Kidney epithelial cell (primary cell): ENCODE measurements around the gene ZNF565. TPM values are rescaled to one million over a fixed set of nuclear protein-coding genes. Genes with fewer than 3 reads are reported as not detected.

Experiments used
- total RNA-seq: library from RNA; depleted of rRNA; stranded (reverse); fragments of >200 nt; gene quantifications from 2 replicates; pipeline ENCODE4 v1.2.3, GENCODE V29; 2015

The ZNF565 gene
- total RNA-seq, 1 donor from 2014 or later: 2.2 TPM

Other genes with a start within 250 kb of the ZNF565 start
- gene SDHAF1, start 219.5 kb downstream of the ZNF565 start, total RNA-seq: 47.4 and 49.5 TPM in 2 replicates
- 8.6 and 11.5 TPM in 2 replicates for gene SYNE4, start 205.9 kb downstream of the ZNF565 start, total RNA-seq
- gene ALKBH6, start 200.5 kb downstream of the ZNF565 start, total RNA-seq: 17.5 and 22.4 TPM in 2 replicates
- gene CLIP3, start 181.8 kb downstream of the ZNF565 start, total RNA-seq: 4.6 and 4.7 TPM in 2 replicates
- 12.0 and 16.3 TPM in 2 replicates for gene THAP8, start 160.4 kb downstream of the ZNF565 start, total RNA-seq
- 1.8 and 2.8 TPM in 2 replicates for gene WDR62, start 159.8 kb downstream of the ZNF565 start, total RNA-seq
- gene OVOL3, start 103.5 kb downstream of the ZNF565 start, total RNA-seq: not detected in 2 replicates
- gene POLR2I, start 99.8 kb downstream of the ZNF565 start, total RNA-seq: 58.5 and 82.6 TPM in 2 replicates
- 337 and 371 TPM in 2 replicates for gene TBCB, start 99.2 kb downstream of the ZNF565 start, total RNA-seq
- gene CAPNS1, start 74.6 kb downstream of the ZNF565 start, total RNA-seq: 262 and 352 TPM in 2 replicates
- 1.0 and 1.4 TPM in 2 replicates for gene COX7A1, start 62.2 kb downstream of the ZNF565 start, total RNA-seq
- 123 and 155 TPM in 2 replicates for gene ZNF146, start 441 bp upstream of the ZNF565 start, total RNA-seq
- gene ZFP14, start 164.5 kb upstream of the ZNF565 start, total RNA-seq: 2.1 and 2.5 TPM in 2 replicates
- gene ZFP82, start 204.0 kb upstream of the ZNF565 start, total RNA-seq: 4.7 and 6.0 TPM in 2 replicates